K562 (cell line): Measurements from ENCODE around the gene BORCS5. TPM values are rescaled to one million over a fixed set of nuclear protein-coding genes. Genes with fewer than 3 reads are reported as not detected.

ENCODE experiments used
- ATAC-seq: fragments of 200-7000 bp; cut with Tn5 transposase; 3 replicates; pipeline ENCODE4 v1.9.1; 2020; ENCODE audit warnings: moderate library complexity
- BruUV-seq: library from RNA; stranded (reverse); fragments of 400-500 nt; replicated peaks from 2 replicates; lab custom pipeline; 2021; lab: Mats Ljungman, UMichigan
- CTCF ChIA-PET: fragments of 300-600 bp; formaldehyde crosslinking; extraction: SDS; loops from one replicate; lab custom pipeline; 2021; ENCODE audit warnings: low intra/inter-chr PET ratio; lab: Yijun Ruan, JAX
- POLR2A ChIA-PET: fragments of 300-600, 350-650 bp; sonication (Branson Sonifier 250); formaldehyde crosslinking; extraction: SDS; loops from one replicate; lab custom pipeline; 2021; ENCODE audit warnings: antibody characterized with exemption, inconsistent platforms; lab: Yijun Ruan, JAX
- DNase-seq, 4 experiments: peaks; one replicate each; pipeline versions ENCODE4 v3.0.0 to v3.0.0-alpha.2; 2011 to 2018; ENCODE audit warnings: low spot score in 3 of 4, mixed read lengths in 3 of 4; ENCODE audit errors: extremely low read depth in 1 of 4
- FAIRE-seq: peaks from 2 replicates; lab custom pipeline; 2011; peaks lifted over from hg19 to GRCh38; lab: Jason Lieb, UNC
- H2AFZ ChIP-seq: 2 replicates; pipeline ENCODE4 v1.6.0; 2011; ENCODE audit warnings: low read depth, low read length, control low read depth, inconsistent platforms
- H3K27ac ChIP-seq: fragments of 200-600 bp; 3 replicates; pipeline ENCODE4 v1.8.0; 2011; ENCODE audit warnings: low read depth, mild to moderate bottlenecking, control low read depth, inconsistent platforms, low read length, moderate library complexity, mixed read lengths; ENCODE audit errors: extremely low read depth
- H3K27me3 ChIP-seq, 2 experiments: fragments of 300-600 bp in 1 of 2; 2 replicates in 1 of 2; 3 replicates in 1 of 2; pipeline versions ENCODE4 v1.6.0 to v1.8.0; 2011; ENCODE audit warnings: inconsistent platforms in 2 of 2, low read length in 2 of 2, mild to moderate bottlenecking in 1 of 2, mixed read lengths in 1 of 2, moderate library complexity in 1 of 2; ENCODE audit not compliant: control insufficient read depth in 2 of 2, insufficient read depth in 2 of 2
- H3K36me3 ChIP-seq: fragments of 300-600 bp; 3 replicates; pipeline ENCODE4 v1.8.0; 2011; ENCODE audit warnings: mild to moderate bottlenecking, low read length, inconsistent platforms; ENCODE audit not compliant: control insufficient read depth, insufficient read depth
- H3K4me1 ChIP-seq, 2 experiments: fragments of 200-600 bp in 1 of 2; replicated peaks in 1 of 2; 2 replicates in 1 of 2; 3 replicates in 1 of 2; pipeline versions ENCODE4 v1.5.1 to v1.8.0; 2011; ENCODE audit warnings: inconsistent platforms in 2 of 2, low read length in 2 of 2, mild to moderate bottlenecking in 1 of 2, mixed read lengths in 1 of 2, moderate library complexity in 1 of 2; ENCODE audit not compliant: control insufficient read depth in 2 of 2, insufficient read depth in 2 of 2
- H3K4me2 ChIP-seq: 2 replicates; pipeline ENCODE4 v1.6.1; 2011; ENCODE audit warnings: low read length, control low read depth, inconsistent platforms, mixed read lengths; ENCODE audit not compliant: insufficient read depth
- H3K4me3 ChIP-seq: fragments of 200-600 bp; sonication (generic), shearing (Covaris generic); 2 replicates; pipeline ENCODE4 v1.5.1; 2016; ENCODE audit warnings: control low read depth, inconsistent platforms
- H3K79me2 ChIP-seq: fragments of 200-600 bp; 3 replicates; pipeline ENCODE4 v1.8.0; 2011; ENCODE audit warnings: low read length, inconsistent platforms; ENCODE audit not compliant: control insufficient read depth, insufficient read depth
- H3K9ac ChIP-seq, 2 experiments: 2 replicates each; pipeline versions ENCODE4 v1.6.0 to v1.6.1; 2011; ENCODE audit warnings: low read depth in 2 of 2, low read length in 2 of 2, control low read depth in 1 of 2, inconsistent platforms in 1 of 2, mild to moderate bottlenecking in 1 of 2, mixed read lengths in 1 of 2; ENCODE audit not compliant: insufficient read depth in 1 of 2
- H3K9me1 ChIP-seq: one replicate; pipeline ENCODE4 v1.6.0; 2011; ENCODE audit warnings: inconsistent platforms, mild to moderate bottlenecking, low read length, moderate library complexity; ENCODE audit not compliant: control insufficient read depth, insufficient read depth
- H3K9me3 ChIP-seq: replicated peaks from 2 replicates; pipeline ENCODE4 v1.5.1; 2011; ENCODE audit warnings: low read depth, low read length, inconsistent platforms; ENCODE audit not compliant: control insufficient read depth, insufficient read depth
- H4K20me1 ChIP-seq: replicated peaks from 2 replicates; pipeline ENCODE4 v1.6.1; 2011; ENCODE audit warnings: low read length, inconsistent platforms, mixed read lengths; ENCODE audit not compliant: control insufficient read depth, insufficient read depth
- CBFA2T2 ChIP-seq: fragments of 450-650 bp; conservative IDR thresholded peaks from 2 replicates; pipeline ENCODE4 v1.6.1; 2017; ENCODE audit warnings: mild to moderate bottlenecking
- NFXL1 ChIP-seq: fragments of 450-650 bp; formaldehyde crosslinking; IDR thresholded peaks from 2 replicates; pipeline ENCODE4 v1.4.0; 2021; ENCODE audit warnings: mild to moderate bottlenecking
- PRMT5 ChIP-seq: sonication (generic); formaldehyde crosslinking; IDR thresholded peaks from 2 replicates; pipeline ENCODE4 v1.5.0; 2020; ENCODE audit warnings: missing genetic modification reagents
- SP1 ChIP-seq: sonication (generic); formaldehyde crosslinking; IDR thresholded peaks from 2 replicates; pipeline ENCODE4 v1.8.1; 2022; ENCODE audit warnings: mild to moderate bottlenecking, missing genetic modification reagents
- ZNF764 ChIP-seq: fragments of 250-450 bp; sonication (Bioruptor Pico); IDR thresholded peaks from 2 replicates; pipeline ENCODE4 v1.4.0; 2020; ENCODE audit warnings: low read depth, mild to moderate bottlenecking, moderate library complexity
- WGBS: fragments of 100-300 bp; shearing (Covaris generic); methylation state at CpG from one replicate; pipeline ENCODE4 v1.1.6; 2016; ENCODE audit warnings: low coverage, mixed read lengths; ENCODE audit not compliant: insufficient coverage; ENCODE audit errors: missing lambda C conversion rate; 5-methylcytosine and 5-hydroxymethylcytosine counted together
- in situ Hi-C: fragments of 300-500 bp; cut with MboI; formaldehyde crosslinking; loops from 4 replicates; pipeline ENCODE4 v1.15.0; 2018; ENCODE audit warnings: inconsistent platforms, mixed read lengths
- intact Hi-C: fragments of 100-400 bp; cut with micrococcal nuclease; formaldehyde crosslinking; loops from 2 replicates; pipeline ENCODE4 v1.14.2; 2022
- polyA plus RNA-seq, 8 experiments: library from polyadenylated mRNA; depleted of rRNA in 4 of 8; stranded (reverse) in 5 of 8; unstranded in 3 of 8; fragments of >200 nt; fragmentation: Nextera tagmentation in 2 of 8; fragmentation: Illumina TruSeq in 1 of 8; extraction: Ambion mirVana in 2 of 8; extraction: Trizol in 1 of 8; gene quantifications; 2 replicates each; pipeline versions ENCODE4 v1.2.1 to v1.2.3, GENCODE V29; 2011 to 2014; ENCODE audit warnings: inconsistent platforms in 1 of 8, missing spikeins in 1 of 8
- total RNA-seq, 7 experiments: library from RNA; depleted of rRNA in 6 of 7; stranded (reverse); fragments of >200 nt in 6 of 7; fragmentation: Illumina TruSeq in 2 of 7; extraction: Trizol in 2 of 7; gene quantifications; 2 replicates each; pipeline versions ENCODE4 v1.2.1 to v1.2.3, GENCODE V29; 2011 to 2021; ENCODE audit warnings: low replicate concordance in 1 of 7

Gene BORCS5
- total and polyA plus RNA-seq, 9 of the 15 experiments (the other 6 are each of a cell fraction or from before 2014, with no cell fraction given): 0.31 to 12.4 (median 6.6) TPM

GRCh38 chr12:12338527-12339168 lies 18.2 kb upstream of the BORCS5 start:
- in situ Hi-C loops: loop anchor here (25.0 kb wide), 1 partner anchor 776 kb away; no protein-coding TSS in a partner anchor
- no peak overlapping the region for H3K27ac ChIP-seq
- TF ChIP-seq PRMT5 (CRISPR knock-in tag) (no peak), CBFA2T2 (no peak), ZNF764 (CRISPR knock-in tag) (no peak), SP1 (no peak), NFXL1 (no peak)
- BruUV-seq: no TSS peak
- no peaks in the 10 kb centered on the region for H3K27me3 ChIP-seq
- H3K9ac ChIP-seq: no peak overlapping the region
- WGBS: 80% methylated on average over 7 of the region's 8 CpGs
- H3K9me1 ChIP-seq: no peaks in the 10 kb centered on the region
- H3K36me3 ChIP-seq: no peaks in the 10 kb centered on the region; the same call in 2 of the 3 replicates
- no peaks in the 10 kb centered on the region for H3K79me2 ChIP-seq
- DNase-seq: no peak
- ChIA-PET POLR2A (interaction anchor here (0.5 to 0.7 kb wide), 2 partner anchors 198 to 365 kb away, joined by 3 read pairs; no protein-coding TSS in a partner anchor), CTCF (no interaction called here)
- H4K20me1 ChIP-seq: no peaks in the 10 kb centered on the region
- no peaks in the 10 kb centered on the region for H3K9me3 ChIP-seq
- no peak for ATAC-seq
- no peak for FAIRE-seq
- intact Hi-C loops: no loop called here
- no peak overlapping the region for H2AFZ ChIP-seq
- H3K4me2 ChIP-seq: no peak overlapping the region
- no peak overlapping the region for H3K4me3 ChIP-seq
- no peaks in the 10 kb centered on the region for H3K4me1 ChIP-seq
